HuH-7 (cell line): ENCODE measurements around the gene NFATC3.

Source experiments
- DNase-seq: peaks from one replicate; pipeline ENCODE4 v3.0.0; 2011; ENCODE audit warnings: low spot score

The NFATC3 gene

DNA sequence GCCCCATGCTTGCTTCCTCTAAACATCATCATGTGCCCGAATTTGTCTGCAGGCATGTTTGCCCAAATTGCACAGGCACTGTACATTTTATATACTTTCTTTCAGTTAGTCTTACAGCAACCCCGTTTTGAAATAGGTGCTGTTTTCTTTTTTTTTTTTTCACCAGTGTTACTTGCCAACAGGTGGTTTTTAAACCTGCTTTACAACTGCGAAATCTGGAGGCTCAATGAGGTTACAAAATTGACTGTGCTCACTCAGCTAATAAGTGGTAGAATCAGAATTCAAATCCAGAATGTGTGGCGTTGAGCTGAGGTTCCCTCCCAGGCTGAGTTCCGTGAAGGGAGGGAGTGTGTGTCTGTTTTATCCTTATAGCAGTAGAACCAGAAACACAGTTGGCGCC, 165.8 kb downstream of the NFATC3 start:
- no peak for DNase-seq

DNA sequence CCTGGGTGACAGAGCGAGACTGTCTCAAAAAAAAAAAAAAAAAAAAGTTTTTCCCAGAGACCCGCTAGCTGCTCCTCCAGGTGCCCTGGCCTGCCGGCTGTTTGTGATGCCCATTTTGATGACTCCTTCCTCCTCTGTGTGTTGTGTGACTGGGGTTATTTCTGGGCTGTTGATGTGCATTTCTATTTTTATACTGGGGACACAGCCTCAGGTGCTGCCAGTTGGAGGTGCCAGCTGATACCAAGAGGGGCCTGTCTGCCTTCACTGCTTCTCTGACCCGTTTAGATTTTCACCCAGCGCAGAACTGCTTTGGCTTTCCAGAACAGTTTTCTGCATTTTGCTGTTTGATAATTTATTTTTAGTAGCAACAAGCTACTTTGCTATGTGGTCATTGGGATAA, 166.7 kb downstream of the NFATC3 start:
- no peak for DNase-seq

- DNase-seq: no peak
Measured at GRCh38 chr16:68252383-68252782, 167.2 kb downstream of the NFATC3 start.

DNA sequence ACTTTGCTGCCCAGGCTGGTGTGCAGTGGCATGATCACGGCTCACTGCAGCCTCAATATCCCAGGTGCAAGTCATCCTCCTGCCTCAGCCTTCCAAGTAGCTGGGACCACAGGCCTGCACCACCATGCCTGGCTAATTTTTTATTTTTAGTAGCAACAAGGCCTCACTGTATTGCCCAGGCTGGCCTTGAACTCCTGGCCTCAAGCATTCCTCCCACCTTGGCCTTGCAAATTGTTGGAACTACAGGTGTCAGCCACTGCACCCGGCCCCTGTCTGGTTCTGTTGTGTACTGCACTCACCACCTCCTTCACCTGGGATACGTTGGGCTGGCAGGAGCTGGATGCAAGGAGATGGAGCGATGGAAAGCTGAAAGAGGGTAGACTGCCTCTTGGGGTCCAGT, 168.6 kb downstream of the NFATC3 start:
- DNase-seq: no peak

- DNase-seq: no peak
Measured at GRCh38 chr16:68255712-68256111, 170.5 kb downstream of the NFATC3 start.

GRCh38 chr16:68257251-68257905, 172.2 kb downstream of the NFATC3 start:
- DNase-seq: no peak

DNA sequence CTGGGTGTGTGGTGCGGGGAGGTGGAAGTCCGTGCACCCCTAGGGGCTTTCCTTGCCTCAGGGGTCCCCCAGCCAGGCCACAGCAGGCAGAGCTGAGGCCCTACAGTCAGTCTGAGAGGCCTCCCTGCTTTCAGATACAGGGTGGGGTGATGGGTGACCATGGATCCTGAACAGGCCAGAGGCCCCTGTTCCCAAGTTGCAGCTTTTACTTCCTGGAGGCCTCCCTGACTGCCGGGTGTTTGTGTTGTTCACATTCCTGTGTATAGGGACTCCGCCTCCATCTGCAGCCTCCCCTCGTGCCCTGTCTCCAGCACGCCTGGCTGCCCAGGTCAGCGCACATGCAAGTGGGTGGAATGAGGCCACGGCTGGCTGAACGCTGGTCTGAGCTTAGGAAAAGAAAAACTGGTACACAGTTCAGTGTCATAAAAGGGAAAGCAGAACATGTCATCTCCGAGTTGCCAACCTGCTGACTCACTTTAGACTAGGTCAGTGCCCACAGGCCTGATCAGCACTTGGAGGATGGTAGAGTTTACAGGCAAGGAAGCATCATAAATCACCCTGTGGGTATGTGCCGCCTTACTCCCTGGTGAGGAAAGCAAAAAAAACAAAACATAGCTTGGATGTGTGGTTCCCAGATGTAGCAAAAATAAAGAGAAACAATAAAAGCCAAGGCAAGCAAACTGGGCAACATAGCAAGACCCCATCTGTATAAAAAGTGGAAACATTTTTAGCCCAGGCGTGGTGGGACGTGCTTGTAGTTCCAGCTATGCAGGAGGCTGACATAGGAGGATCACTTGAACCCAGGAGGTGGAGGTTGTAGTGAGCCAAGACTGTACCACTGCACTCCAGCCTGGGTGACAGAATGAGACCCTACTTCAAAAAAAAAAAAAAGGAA, 173.0 kb downstream of the NFATC3 start:
- peak; percentile 79 for DNase-seq

- no peak for DNase-seq
Measured at GRCh38 chr16:68259007-68259825, 174.0 kb downstream of the NFATC3 start.

- no peak for DNase-seq
Measured at GRCh38 chr16:68263559-68264127, 178.5 kb downstream of the NFATC3 start.

GRCh38 chr16:68264128-68265077, 179.2 kb downstream of the NFATC3 start, which contains the start of gene SLC7A6:
SLC7A6 (plus strand) TSS chr16:68264526; CDS start chr16:68274727, 10,201 bp downstream.
- peak; percentile 89 for DNase-seq

GRCh38 chr16:68265078-68265920, 180.1 kb downstream of the NFATC3 start:
- DNase-seq: peak; percentile 65

- no peak for DNase-seq
Measured at GRCh38 chr16:68267612-68268405, 182.6 kb downstream of the NFATC3 start.

DNA sequence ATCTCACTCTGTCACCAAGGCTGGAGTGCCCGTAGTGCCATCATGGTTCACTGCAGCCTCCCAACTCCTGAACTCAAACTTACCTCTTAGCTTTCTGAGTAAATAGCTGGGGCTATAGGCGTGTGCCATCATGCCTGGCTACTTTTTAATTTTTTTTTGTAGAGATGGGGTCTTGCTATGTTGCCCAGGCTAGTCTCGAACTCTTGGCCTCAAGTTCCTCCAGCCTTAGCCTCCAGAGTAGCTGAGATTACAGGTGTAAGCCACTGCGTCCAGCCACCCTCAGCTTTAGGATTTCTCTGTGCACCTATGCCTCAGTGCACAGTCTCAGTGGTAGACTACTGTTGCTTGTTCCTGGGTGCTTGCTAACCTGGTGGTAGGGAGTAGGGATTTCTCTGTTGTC, 184.6 kb downstream of the NFATC3 start:
- DNase-seq: no peak

DNA sequence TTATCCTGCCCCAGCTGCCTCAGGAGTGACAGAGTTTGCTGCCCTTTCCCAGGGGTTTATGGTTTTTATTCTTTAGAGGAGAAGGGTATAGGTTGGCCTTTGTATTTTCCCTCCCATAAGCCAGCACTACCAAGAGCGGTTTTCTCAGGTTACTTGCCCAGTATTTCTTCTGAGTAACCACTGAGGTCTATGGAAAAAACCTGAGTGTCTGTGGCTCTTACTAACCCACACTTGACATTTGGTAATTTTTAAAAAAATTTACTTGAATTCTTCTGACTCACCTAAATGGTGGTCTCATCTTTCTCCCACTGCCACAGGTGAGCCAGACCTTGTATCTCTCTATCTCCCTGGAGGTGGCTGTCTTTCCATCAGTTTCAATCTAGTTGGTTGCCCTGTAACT, 185.2 kb downstream of the NFATC3 start:
- no peak for DNase-seq

DNA sequence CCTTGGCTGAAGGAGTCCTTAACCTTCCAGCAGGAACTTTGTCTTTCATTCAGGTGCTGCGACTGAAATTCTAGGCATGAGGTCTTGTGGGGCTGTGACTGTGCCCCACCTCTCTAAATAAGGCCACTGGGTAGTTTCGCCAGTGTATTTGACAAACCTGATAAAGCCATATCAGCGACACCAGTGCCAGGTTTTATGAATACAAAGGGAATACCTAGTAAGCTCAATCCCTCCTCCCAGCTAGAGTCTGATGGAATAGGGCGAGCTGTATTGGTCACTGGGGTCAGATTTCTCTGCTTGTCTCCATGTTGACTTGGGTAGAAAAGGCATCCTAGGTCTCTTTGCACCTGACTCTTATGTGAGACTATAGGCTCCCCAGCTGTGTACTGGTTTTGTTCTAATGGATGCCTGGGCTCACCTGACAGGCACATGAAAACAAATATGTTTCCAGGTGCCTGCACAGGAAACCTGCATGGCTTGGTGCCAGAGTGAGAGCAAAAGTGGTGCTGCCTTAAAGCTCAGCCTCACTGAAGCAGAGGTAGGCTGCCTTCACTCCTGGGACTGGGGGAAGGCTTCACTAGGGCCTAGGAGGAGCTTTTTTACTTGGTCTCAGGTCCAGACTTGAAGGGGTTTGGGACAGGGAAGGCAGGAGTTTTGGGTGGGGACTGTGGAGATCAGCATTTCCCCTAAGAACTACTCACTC, 187.5 kb downstream of the NFATC3 start:
- DNase-seq: no peak

- no peak for DNase-seq
Measured at GRCh38 chr16:68273459-68273858, 188.3 kb downstream of the NFATC3 start.

DNA sequence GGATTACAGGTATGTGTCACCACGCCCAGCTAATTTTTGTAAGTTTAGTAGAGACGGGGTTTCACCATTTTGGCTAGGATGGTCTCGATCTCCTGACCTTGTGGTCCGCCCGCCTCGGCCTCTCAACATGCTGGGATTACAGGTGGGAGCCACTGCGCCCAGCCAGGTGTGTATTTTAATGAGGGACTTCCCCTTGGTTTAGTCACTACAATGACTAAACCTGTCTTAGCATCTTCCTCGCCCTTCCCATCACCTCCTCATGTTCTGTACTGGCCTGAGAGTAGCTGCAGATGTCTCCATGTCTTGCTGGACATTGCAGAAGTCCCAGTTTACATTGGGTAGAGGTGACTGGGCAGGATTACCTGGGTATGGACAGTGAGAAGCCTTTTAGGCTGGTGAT, 188.7 kb downstream of the NFATC3 start:
- DNase-seq: no peak

GRCh38 chr16:68274441-68274840, 189.3 kb downstream of the NFATC3 start:
- DNase-seq: no peak
